HG03565 (cell line): ENCODE measurements around the gene TESK2.
"Not testable (repeated sequence)": the region's sequence is repeated elsewhere in the genome, so short reads cannot be mapped to it uniquely, and the experiment has no call there.

Experiments
- ATAC-seq: cut with Tn5 transposase; IDR thresholded peaks from one replicate; pipeline ENCODE4 v1.9.1; 2021; ENCODE audit warnings: mild to moderate bottlenecking, moderate library complexity; ENCODE audit not compliant: unreplicated experiment

Gene TESK2

DNA sequence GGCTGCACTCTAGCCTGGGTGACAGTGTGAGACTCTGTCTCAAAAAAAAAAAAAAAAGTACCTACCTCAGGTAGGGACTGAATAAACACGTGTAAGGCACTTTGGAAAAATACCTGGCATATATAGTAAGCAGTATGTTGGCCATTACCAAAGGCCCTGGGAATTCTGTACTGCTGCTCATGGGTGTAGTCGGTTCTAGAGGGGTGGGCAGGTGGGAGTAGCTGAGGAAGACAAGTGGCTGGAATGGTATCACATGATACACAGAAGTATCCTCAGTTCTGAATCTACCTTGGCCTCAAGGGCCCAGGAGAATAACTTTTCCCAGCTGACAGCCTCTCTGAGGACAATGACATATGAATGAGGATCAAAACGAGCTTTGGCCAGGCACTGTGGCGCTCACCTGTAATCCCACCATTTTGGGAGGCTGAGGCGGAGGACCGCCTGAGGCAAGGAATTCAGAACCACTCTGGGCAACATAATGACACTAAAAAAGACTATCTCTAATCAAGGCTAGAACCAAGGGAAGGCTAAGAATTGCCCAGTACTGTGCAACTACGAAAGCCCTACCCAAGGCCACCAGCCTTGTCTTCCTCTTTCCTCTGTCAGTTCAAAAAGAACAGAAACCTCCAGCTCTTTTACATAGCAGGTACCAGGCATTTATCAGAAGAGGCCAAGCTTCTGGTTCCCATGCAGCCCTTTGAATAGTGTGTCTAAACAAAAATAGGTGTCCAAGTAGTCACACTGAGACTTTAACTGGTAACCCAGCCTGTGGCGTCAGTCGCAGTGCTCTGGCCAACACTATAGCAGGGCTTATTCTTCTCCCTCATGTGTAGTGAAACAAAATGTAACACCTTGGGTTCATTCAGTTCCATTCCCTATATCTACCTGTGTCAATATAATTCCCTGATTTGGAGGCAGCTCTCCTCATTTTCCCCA lies 19.3 kb upstream of the TESK2 start:
- ATAC-seq: no peak

DNA sequence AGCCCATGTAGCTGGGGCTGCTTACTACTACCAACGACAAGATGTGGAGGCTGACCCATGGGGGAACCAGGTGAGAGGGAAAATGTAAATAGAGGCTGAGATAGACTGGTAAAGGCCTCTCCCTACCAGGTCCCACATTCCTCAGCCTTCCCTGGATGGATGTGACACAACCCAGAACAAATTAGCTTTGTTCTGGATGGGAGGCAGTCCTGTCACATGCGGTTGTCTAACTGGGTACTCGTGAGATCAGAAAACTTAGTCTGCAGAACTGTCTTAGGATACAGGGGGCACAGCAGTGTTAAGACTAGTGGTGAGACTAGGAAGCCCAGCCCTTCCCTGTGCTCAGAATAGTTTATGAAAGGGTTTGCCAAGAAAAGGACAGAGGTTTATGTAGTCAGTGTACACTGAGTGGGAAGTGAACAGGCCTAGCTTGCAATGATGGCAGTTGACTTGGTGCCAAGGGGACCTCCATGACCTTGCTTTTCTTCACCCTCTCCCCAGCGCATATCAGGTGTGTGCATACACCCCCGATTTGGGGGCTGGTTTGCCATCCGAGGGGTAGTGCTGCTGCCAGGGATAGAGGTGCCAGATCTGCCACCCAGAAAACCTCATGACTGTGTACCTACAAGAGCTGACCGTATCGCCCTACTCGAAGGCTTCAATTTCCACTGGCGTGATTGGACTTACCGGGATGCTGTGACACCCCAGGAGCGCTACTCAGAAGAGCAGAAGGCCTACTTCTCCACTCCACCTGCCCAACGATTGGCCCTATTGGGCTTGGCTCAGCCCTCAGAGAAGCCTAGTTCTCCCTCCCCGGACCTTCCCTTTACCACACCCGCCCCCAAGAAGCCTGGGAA lies 17.6 kb upstream of the TESK2 start:
- no peak for ATAC-seq

DNA sequence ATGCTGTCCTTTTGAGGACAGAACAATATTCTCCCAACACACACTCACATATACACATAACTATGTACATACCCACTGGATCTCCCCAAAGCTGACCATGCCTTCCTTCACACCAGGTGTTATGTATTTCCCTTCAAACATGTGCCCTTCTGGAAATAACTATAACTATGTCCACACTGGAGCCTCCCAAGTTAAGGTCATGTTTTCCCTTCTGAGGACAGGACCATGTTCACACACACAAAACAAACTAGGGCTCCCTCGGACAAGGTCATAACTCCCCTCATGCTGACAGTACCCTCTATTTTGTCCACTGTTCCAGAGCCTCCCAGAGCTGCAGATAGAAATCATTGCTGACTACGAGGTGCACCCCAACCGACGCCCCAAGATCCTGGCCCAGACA lies 16.9 kb upstream of the TESK2 start:
- ATAC-seq: no peak

DNA sequence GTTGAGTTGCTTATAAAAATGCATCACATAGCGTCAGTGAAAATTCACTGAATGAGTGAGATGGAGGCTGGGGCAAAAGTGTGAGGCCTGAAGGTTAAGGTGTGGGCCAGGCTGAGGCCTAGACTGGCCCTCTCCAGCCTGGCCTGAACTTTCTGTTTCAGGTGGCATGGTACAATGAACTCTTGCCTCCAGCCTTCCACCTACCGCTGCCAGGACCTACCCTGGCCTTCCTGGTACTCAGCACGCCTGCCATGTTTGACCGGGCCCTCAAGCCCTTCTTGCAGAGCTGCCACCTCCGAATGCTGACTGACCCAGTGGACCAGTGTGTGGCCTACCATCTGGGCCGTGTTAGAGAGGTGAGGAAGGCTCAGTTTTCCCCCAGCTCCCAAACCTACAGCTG lies 16.2 kb upstream of the TESK2 start:
- no peak for ATAC-seq

DNA sequence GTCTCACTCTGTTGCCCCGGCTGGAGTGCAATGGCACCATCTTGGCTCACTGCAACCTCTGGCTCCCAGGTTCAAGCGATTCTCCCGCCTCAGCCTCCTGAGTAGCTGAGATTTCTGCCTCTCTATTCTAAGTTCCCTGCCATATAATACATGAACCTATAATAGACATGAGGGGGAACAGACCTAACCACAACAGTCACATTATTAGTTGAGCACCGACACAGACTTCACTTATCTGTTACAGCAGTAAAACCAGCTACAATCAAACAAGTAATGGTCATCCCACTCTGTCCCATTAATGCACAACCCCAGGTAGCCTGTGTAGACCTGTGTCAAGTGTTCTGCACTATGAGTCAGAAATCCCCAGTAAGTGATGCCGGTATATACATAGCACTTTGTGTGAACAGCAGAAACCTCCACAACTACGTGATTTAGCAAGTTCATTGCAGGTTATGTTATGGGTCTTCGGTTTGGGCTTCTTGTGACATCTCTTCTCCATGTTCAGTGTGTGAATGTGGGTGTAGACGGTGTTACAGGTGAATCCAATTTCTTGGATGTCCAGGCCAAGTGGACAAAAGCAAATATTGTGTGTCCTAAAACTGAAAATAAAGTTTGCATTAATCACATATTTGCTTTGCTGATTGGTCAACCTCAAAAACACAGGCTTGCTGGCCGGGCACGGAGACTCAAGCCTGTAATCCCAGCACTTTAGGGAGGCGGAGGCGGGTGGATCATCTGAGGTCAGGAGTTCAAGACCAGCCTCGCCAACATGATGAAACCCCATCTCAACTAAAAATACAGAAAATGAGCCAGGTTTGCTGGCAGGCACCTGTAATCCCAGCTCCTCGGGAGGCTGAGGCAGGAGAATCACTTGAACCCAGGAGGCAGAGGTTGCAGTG lies 12.7 kb upstream of the TESK2 start:
- no peak for ATAC-seq

DNA sequence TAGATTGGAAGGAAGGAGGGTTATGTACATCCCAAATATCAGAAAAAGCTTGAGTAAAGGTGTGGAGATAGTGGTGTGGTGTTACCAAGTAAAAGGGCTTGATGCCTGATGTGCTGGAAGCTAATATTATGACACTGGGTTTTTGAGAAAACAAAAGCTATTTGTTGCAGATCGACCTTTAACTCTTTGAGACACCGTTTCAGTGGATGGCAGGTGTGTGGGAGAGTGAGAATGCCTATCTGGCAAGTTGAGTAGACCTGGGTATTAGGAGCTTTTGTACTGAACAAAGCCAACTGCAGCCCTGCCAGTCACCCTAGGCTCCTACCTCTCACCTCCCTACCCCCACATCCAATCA lies 10.5 kb upstream of the TESK2 start:
- ATAC-seq: no peak

DNA sequence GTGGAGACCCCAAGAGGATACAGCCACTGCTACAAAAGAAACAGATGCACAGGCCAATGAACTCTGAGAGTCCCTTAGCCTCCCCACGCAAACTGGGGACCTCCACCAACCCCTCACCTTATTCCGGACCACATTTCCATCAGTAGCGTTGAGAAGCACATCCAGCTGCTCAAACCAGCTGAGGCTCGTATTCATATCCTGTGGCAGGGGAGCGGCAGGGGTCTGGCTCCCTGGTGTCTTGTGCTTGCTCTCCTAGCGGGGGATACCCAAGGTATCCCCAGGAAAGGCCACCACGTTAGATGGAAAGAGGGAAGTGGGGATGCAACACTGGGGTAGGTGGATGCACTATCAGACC lies 8.4 kb upstream of the TESK2 start:
- no peak for ATAC-seq

DNA sequence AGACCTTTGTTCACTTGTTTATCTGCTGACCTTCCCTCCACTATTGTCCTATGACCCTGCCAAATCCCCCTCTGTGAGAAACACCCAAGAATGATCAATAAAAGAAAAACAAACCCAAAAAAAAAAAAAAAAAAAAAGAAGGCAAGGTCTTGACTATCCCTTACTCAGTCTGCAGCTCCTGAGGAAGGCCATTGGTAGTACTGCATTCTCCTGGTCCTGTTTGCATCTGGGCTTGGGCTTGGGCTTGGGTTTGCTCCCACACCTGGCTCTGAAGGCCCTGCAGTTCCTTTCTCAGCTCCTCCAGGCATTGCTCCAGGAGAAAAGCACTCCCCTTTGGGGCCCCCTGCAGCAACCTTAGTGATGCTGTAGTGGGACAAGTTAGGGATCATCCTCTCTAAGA lies 7.3 kb upstream of the TESK2 start:
- no peak for ATAC-seq

DNA sequence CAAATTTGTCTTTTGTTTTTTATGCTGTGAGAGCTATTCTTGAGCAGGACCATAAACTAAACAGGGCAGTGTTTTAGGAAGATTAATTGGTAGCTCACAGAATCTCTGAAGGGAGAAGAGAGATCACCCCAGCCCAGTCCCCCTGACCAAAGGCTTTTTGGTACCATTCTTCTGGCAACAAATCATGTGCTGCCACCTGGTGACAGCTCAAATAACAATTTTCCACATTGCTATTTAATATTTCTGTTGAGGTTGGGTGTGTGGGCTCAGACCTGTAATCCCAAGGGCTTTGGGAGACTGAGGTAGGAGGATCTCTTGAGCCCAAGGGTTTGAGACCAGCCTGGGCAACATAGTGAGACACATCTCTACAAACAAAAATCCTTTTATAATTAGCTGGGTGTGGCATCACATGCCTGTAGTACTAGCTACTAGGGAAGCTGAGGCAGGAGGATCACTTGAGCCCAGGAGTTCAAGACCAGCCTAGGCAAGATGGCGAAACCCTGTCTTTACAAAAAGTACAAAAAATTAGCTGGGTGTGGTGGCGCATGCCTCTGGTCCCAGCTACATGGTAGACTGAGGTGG lies 2.2 kb upstream of the TESK2 start:
- no peak for ATAC-seq

DNA sequence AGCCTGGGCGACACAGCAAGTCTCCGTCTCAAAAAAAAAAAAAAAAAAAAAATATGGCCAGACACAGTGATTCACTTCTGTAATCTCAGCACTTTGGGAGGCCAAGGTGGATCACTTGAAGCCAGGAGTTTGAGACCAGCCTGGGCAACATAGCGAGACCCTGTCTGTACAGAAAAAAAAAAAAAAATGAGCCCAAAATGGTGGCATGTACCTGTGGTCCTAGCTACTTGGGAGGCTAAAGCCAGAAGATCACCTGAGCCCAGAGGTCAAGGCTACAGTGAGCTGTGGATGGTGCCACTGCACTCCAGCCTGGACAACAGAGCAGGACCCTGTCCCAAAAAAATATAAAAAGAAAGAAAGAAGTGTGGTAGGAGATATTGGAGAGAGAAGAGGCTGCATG lies 1.7 kb upstream of the TESK2 start:
- no peak for ATAC-seq

DNA sequence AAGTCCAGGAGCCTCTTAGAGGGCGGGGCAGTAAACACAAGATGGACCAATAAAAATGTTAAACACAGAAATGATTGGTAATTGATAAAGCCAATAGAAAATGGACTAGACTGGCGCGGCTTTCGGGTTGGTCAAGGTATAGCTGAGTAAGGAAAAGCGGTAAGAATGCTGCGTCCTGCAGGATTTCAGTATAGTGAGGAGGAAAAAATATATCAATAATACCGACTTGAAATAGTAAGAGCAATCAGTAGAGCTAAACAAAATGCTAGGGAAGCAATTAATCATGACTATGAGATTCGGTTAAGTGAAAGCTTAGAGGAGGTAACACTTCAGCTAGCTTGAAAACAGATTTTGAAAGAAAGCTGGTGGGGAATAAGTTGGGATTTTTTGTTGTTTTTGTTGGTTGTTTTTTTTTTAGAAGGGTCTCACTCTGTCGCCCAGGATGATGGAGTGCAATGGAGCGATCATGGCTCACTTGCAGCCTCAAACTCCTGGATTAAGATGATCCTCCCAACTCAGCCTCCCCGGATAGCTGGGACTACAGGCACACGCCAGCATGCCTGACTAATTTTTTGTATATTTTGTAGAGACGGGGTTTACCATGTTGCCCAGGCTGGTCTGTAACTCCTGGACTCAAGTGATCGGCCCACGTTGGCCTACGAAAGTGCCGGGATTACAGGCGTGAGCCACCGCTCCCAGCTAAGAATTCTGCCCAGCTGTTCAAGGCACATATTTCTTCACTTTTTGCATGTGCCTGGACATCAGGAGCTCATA lies 711 bp upstream of the TESK2 start:
- ATAC-seq: no peak

DNA sequence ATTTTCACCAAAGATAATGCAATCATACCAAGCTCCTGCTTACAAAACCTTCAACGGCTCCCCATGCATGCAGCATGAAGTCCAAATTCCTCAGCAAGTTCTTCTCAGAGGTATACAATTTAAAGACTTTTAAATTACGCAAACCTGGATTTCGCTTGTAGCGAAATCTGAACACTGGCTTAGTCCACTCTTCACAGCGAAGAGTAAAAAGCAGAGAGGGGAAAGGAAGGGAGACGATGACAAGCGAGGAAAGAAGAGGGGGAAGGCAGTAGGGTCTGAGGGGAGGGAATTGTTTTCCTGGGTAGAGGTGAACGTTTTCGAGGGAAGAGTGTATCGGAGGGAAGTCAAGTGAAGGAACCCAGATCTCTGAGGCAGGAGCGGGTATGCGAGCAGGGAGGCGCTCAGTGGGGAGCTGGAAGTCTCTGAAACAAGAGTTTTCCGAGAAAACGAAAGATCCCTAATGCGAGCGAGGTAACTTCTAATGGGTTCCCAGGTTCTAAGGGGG lies 790 bp downstream of the TESK2 start:
- ATAC-seq: no peak

DNA sequence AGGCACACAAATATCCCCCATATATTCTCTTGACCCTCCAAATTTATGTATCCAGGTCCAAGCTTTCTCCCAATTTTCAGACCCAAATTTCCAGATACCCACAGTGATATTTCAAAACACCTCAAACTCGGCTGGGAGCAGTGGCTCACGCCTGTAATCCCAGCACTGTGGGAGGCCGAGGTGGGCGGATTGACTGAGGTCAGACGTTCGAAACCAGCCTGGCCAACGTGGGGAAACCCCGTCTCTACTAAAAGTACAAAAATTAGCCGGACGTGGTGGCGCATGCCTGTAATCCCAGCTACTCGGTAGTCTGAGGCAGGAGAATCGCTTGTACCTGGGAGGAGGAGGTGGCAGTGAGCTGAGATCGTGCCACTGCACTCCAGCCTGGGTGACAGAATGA lies 1.6 kb downstream of the TESK2 start:
- not testable (repeated sequence) for ATAC-seq

DNA sequence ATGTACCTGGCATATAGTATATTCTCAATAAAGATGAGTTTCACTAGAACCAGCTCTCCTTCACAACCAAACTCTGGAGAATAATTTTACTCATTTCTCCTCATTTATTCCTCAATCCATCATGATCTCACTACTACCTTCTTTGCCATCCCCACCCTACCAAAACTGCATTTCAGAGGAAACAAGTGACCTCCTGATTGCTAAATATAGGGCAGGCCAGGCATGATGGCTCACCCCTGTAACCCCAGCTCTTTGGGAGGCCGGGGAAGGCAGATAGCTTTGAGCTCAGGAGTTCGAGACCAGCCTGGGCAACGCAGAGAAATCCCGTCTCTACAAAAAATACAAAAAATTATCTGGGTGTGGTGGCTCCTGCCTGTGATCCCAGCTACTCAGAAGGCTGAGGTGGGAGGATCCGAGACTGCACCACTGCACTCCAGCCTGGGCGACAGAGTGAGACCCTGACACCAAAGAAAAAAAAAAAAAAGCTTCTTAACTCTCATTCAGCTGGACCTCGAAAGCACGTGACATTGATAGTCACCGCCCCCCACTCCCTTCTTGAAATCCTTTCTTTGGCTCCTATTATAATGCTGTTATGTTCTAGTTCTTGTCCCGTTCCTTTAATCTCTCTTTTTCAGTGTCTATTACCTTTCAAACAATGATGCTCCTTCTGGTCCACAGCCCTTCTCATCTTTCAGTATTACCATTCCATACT lies 2.1 kb downstream of the TESK2 start:
- ATAC-seq: no peak

DNA sequence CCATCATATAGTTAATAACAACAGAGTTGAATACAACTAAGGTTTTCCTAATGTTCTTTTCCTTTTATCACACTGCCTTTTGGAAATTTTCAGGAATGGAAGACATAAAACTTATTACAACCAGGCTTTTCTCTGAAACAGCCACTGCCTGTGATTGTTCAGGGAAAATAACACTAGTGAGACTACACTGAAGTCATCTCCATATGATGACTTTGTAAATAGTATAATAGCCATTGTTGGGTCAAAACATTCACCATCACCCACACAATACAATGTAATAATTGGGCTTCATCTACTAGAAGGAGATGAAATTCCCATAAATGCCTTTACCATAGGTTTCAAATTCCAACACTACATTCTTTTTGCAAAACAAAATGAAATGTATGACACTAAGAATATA lies 5.0 kb downstream of the TESK2 start:
- ATAC-seq: no peak

DNA sequence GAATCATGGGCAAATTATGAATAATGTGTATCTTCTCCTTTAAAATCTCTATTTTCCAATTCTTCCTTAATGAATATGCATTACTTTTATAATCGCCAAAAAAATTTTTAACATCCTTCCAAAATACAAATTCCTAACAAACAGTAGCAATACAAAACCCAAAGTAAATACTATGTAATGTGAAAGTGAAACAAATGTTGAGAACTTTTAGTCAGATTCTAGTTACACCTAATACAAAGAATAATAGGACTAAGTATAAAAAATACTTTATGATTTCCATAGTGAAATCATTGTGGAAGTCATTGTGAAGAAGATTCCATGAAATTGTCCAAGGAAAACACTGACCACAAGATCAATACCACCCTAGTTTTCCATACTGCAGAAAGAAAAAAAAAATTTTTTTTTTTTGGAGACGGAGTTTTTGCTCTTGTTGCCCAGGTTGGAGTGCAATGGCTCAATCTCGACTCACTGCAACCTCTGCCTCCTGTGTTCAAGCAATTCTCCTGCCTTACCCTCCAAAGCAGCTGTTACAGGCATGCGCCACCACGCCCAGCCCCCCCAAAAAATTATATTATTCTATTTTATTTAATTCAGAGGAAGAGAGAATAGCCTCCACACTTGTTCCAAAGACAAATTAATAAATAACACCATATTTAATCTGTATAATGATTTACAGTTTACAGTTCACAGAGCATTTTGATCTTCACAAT lies 11.8 kb downstream of the TESK2 start:
- ATAC-seq: no peak

DNA sequence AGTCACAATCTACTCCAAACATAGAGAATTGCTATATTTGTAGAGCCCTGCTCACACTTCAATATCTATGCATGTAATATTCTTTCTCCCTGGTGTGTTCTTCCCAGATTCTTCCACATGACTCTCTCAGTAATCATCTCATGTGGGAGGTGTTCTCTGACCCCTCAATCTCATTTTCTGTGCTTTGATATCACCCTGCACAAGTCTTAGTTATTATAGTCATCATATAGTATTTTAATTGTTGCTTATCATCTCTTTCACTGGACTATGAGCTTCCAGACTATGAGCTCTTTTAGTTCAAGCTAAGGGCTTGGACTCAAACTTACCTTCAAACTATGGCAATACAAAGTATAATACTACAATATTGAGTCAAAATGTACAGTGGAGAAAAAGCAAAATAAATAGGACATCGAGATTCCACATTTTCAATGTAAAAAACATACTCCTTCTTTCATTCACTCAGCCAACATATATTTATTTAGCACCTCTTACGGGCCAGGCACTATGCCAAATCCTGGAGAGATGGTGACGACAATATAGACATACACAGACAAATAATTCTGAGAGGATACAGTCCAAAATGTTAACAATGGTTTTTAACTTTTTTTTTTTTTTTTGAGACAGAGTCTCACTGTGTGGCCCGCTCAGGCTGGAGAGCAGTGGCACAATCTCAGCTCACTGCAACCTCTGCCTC lies 12.7 kb downstream of the TESK2 start:
- no peak for ATAC-seq

DNA sequence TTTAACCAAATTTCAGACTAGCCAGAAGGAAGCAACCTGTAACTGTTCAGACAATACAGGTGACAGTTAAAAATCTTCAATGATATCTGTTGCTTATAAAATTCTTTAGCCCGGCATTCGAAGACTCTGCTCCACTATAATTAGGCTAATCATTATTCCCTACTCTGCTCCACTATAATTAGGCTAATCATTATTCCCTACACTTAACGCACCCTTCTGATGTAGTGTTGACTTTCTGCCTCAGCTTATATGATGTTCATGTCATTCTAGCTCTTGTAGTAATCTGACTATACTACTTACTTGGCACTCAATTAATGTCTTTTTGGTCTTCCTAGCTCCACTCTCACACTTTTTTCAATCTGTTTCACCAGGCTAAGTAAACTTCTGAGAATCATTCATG lies 13.3 kb downstream of the TESK2 start:
- no peak for ATAC-seq
